Activated naive CD4-positive, alpha-beta T cell (primary cell): ENCODE data around the gene ALG2.

Experiments
- DNase-seq, 4 experiments: peaks; one replicate each; lab custom pipeline; 2025; lab: John Stamatoyannopoulos, UW

ALG2 gene

DNA sequence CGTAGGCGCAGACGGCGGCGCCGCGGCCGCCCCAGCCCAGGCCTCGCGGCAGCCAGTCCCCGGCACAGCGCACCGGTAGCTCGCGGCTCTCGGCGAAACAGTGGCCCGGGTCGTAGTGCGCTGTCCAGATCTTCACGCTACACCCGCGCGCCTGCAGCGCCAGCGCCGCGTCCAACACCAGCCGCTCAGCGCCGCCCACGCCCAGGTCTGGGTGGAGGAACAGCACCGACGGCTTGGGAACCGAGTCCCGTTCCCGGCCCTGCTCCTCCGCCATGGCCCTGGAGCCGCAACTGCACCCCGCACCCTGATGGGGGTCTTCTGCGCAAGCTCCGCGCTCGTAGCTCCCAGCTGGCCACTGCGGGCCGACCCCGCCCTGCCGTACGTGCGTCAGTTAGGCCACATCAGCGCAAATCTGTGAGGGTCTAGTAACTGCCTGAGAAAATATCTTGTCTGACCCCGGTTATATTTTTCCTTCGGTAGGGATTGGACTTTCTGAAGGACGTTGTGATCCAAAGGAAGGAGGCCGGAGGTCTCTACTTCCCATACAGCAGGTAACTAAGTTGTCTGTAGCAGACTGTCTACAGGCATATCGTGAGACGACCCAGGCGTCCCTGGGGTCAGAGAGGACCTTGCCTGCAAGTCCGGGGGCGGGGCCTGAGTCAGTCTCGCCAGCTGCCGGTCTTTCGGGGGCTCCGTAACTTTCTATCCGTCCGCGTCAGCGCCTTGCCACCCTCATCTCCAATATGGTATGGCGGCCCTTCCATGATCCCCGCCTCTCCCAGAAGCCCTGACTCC, at the start of gene ALG2, which contains the start of gene SEC61B:
ALG2 (minus strand) TSS at position 322 of the 795 bp plus-strand sequence; CDS start at position 274, 48 bp downstream.
SEC61B (plus strand) TSS at position 662 of the 795 bp plus-strand sequence; CDS start at position 744, 82 bp downstream.
- peak; percentile 72 to 88 (median 82) for DNase-seq

- DNase-seq, result no peak
Observed at GRCh38 chr9:99270491-99270890, 48.7 kb upstream of the ALG2 start.

DNA sequence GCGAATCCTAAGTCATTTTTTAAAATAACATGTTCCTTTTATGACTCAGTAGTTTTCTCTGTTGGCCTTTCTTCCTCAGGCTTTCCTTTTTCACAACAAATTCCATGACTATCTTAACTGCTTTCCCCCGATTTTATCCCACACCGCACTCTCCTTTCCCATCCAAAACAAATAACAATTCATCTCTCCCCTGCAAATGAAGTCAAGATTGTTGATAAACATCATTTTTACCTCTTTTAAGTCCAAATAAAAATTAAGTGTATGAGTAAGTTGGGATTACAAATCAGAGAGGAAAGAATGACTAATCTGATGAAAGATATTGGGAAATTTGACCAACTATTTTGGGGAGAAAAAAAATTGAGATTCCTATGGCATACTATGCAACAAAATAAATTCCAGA, 47.7 kb upstream of the ALG2 start:
- no peak for DNase-seq

- DNase-seq, result peak; percentile 3 to 36 (median 16)
Observed at GRCh38 chr9:99266255-99267023, 44.7 kb upstream of the ALG2 start.

GRCh38 chr9:99265691-99266090, 43.9 kb upstream of the ALG2 start:
- no peak for DNase-seq

- no peak for DNase-seq
Observed at GRCh38 chr9:99264070-99264680, 42.4 kb upstream of the ALG2 start.

- no peak for DNase-seq
Observed at GRCh38 chr9:99262949-99263418, 41.2 kb upstream of the ALG2 start.

GRCh38 chr9:99261923-99262322, 40.2 kb upstream of the ALG2 start:
- DNase-seq, result no peak

- DNase-seq, result peak in 2 of 4 experiments; percentile 6 to 26
Observed at GRCh38 chr9:99259231-99259918, 37.6 kb upstream of the ALG2 start.

DNA sequence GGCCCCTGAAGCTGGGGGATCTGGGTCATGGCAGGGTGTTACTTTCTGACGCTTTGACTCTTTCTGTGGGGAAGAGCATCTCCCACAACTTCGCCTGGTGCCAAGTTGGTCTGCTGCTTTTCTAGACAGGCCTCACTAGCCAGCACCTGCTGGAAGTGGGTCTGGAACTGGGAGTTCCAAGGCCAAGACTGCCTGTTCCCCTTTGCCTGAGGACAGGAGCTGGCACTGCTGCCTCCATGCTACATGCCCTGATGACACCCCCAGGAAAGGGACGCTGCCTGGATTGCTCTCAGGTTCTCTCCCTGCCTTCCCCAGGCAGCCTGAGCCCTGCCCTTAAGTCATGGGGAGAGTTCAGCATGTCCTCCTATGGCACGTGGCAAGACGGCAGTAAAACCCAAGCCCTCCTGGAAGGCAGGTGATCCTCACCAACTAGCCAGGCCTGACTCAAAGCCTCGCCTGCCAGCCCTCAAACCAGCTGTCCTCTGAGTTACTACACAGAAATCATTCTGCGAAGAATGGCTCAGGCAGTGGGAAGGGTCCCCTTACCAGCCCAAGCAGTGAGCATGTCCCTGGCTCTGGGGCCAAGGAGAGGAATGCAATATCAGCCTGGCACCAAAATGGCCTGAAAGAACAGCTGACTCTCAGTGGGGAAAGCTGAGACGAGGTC, 36.1 kb upstream of the ALG2 start:
- no peak for DNase-seq

- DNase-seq, result no peak
Observed at GRCh38 chr9:99255651-99256050, 33.9 kb upstream of the ALG2 start.

DNA sequence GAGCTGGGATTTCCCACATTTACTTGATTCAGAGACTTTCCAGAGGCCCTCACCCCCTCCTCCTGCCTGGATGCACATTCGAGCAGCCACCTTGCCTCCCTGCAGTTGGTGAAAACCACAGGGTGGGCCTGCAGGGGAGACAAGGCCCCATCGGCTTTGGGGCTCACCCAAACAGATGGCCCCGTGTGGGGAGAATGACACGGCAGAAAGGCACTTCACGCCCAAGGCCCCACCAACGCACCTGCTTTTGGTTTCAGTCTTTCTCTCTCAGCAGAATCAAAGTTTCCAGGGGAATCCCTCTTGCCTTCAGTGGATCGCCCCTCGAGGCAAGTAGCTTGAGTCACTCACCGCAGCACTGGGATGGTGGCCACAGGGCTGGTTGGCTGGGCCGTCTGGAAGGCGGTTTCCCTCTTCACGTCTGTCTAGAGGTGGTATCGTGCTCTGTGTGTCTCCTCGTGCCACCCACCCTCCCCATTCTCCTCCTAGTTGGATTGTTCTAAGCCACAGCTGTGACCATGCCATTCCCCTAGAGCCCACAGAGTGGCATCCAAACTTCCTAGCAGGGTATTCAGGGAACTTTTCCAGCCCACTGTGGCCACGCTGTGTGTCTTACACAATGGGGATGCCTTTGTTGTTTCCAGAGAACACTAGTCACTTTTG, 32.2 kb upstream of the ALG2 start:
- peak in 3 of 4 experiments; percentile 14 to 48 (median 33) for DNase-seq

- DNase-seq, result no peak
Observed at GRCh38 chr9:99253134-99253533, 31.4 kb upstream of the ALG2 start.

- DNase-seq, result no peak
Observed at GRCh38 chr9:99251157-99251556, 29.4 kb upstream of the ALG2 start.

GRCh38 chr9:99249619-99250018, 27.9 kb upstream of the ALG2 start:
- DNase-seq, result no peak

- DNase-seq, result no peak
Observed at GRCh38 chr9:99244344-99245260, 22.9 kb upstream of the ALG2 start.

GRCh38 chr9:99241106-99241505, 19.4 kb upstream of the ALG2 start:
- DNase-seq, result no peak

DNA sequence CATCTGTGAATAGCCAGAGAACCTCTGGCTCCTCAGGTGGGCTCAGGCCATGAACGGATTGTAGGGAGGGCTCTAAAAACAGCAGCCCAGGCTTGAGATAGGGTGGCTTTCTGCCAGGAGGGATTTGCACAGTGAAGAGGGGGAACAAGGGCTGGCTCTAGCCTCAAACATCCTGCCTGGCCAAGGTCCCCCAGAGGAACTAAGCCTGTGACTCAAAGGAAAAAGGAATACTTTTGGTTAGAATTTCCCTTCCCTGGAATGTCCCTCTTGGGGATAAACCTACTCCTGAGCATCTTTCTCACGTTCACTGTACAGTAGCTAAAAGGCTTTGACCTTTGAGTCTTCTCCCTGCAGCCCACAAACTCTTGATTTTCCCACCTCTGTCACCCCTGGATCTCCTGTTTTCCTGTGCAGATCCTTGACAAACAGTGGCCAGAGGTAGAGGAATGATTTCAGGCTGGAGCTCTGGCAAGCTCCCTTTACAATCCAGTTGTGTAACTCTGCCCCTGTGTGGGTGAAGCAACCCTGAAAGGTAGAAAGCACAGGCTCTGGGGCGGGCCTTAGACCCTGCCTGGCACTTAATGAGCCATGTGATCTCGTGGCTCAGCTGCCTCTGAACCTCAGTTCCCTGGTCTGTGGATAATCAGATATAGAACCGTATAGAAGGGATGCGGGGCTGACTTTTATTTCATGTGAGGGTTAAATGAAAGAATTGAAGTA, 17.8 kb upstream of the ALG2 start:
- DNase-seq, result no peak

- no peak for DNase-seq
Observed at GRCh38 chr9:99238331-99238730, 16.6 kb upstream of the ALG2 start.
